Esophagus squamous epithelium (tissue), 4 donors: ENCODE results near the gene ZMIZ1.

Source experiments
- CTCF ChIP-seq, 6 experiments: fragments of 450-650 bp in 4 of 6; fragments of 200-600 bp in 2 of 6; sonication (generic) in 2 of 6; IDR thresholded peaks; one replicate each; pipeline ENCODE4 v1.5.1; 2016 to 2019; ENCODE audit warnings: antibody characterized with exemption in 6 of 6, mild to moderate bottlenecking in 4 of 6, moderate library complexity in 4 of 6
- POLR2A ChIP-seq, 4 donors: fragments of 450-650 bp; IDR thresholded peaks; one replicate each; pipeline ENCODE4 v1.6.1; 2017; ENCODE audit warnings: antibody characterized with exemption in 4 of 4, mild to moderate bottlenecking in 4 of 4, moderate library complexity in 3 of 4

- TF ChIP-seq CTCF (IDR thresholded peaks at IDR 0.05) (no peak), POLR2A (IDR thresholded peaks at IDR 0.05) (no peak)
These were observed 186.3 kb downstream of the ZMIZ1 start for GRCh38 chr10:79255007-79255507.
